HCT116 (cell line): ENCODE results near the gene CMC4. TPM values are rescaled to one million over a fixed set of nuclear protein-coding genes. Genes with fewer than 3 reads are reported as not detected.

Source experiments
- ATAC-seq: fragments of 200-7000 bp; cut with Tn5 transposase; 2 replicates; pipeline ENCODE4 v1.9.1; 2020; ENCODE audit warnings: mild to moderate bottlenecking, moderate library complexity
- BruUV-seq: library from RNA; stranded (reverse); fragments of 400-500 nt; replicated peaks from 2 replicates; lab custom pipeline; 2021; lab: Mats Ljungman, UMichigan
- CTCF ChIA-PET: fragments of 300-600 bp; sonication (Branson Sonifier 250); formaldehyde crosslinking; loops from one replicate; lab custom pipeline; 2021; ENCODE audit warnings: antibody characterized with exemption; lab: Charles Lee
- POLR2A ChIA-PET: fragments of 300-600, 350-600 bp; sonication (Branson Sonifier 250); formaldehyde crosslinking; loops from one replicate; lab custom pipeline; 2021; ENCODE audit warnings: antibody characterized with exemption; lab: Charles Lee
- RAD21 ChIA-PET, 2 experiments: fragments of 300-600 bp; sonication (Branson Sonifier 250); formaldehyde crosslinking; loops; one replicate each; lab custom pipeline; 2023; ENCODE audit warnings: low total read pairs in 2 of 2; ENCODE audit not compliant: uncharacterized antibody in 2 of 2, unreplicated experiment in 2 of 2, low non-redundant PET in 1 of 2; lab: Charles Lee
- DNase-seq: peaks from one replicate; pipeline ENCODE4 v3.0.0-alpha.2; 2010; ENCODE audit warnings: low read depth, low spot score
- H2AFZ ChIP-seq: fragments of 200-600 bp; shearing (Covaris generic), sonication (generic); 2 replicates; pipeline ENCODE4 v1.6.1; 2017; ENCODE audit warnings: low read depth, mixed run types, mixed read lengths, antibody characterized with exemption, low read length; ENCODE audit not compliant: poor library complexity, severe bottlenecking
- H3K27ac ChIP-seq: 2 replicates; pipeline ENCODE4 v1.5.1; 2012; ENCODE audit warnings: low read depth, low read length
- H3K27me3 ChIP-seq: fragments of 200-600 bp; sonication (generic); 2 replicates; pipeline ENCODE4 v1.6.1; 2016; ENCODE audit warnings: mixed run types, low read length, mixed read lengths; ENCODE audit not compliant: insufficient read depth
- H3K36me3 ChIP-seq, 2 experiments: fragments of 200-500 bp in 1 of 2; fragments of 200-600 bp in 1 of 2; sonication (Bioruptor generic) in 1 of 2; sonication (generic) in 1 of 2; 2 replicates each; pipeline versions ENCODE4 v1.5.1 to v1.6.1; 2014 to 2016; ENCODE audit warnings: low read length in 2 of 2, inconsistent platforms in 1 of 2, mixed read lengths in 1 of 2, mixed run types in 1 of 2; ENCODE audit not compliant: insufficient read depth in 2 of 2, control insufficient read depth in 1 of 2
- H3K4me1 ChIP-seq, 2 experiments: fragments of 200-600 bp in 1 of 2; sonication (generic) in 1 of 2; 2 replicates each; pipeline versions ENCODE4 v1.5.1 to v1.6.1; 2012 to 2017; ENCODE audit warnings: low read length in 2 of 2, inconsistent platforms in 1 of 2, mild to moderate bottlenecking in 1 of 2, mixed read lengths in 1 of 2, mixed run types in 1 of 2, moderate library complexity in 1 of 2; ENCODE audit not compliant: insufficient read depth in 2 of 2, control insufficient read depth in 1 of 2
- H3K4me2 ChIP-seq: fragments of 200-600 bp; sonication (generic); 2 replicates; pipeline ENCODE4 v1.6.1; 2017; ENCODE audit warnings: mixed run types, low read length, mixed read lengths
- H3K4me3 ChIP-seq, 2 experiments: fragments of 200-600 bp in 1 of 2; sonication (generic) in 1 of 2; replicated peaks in 1 of 2; 2 replicates each; pipeline ENCODE4 v1.5.1; 2011 to 2016; ENCODE audit warnings: low read length in 2 of 2, control low read depth in 1 of 2, low read depth in 1 of 2, mild to moderate bottlenecking in 1 of 2, mixed read lengths in 1 of 2, mixed run types in 1 of 2
- H3K79me2 ChIP-seq: fragments of 200-600 bp; sonication (generic); 2 replicates; pipeline ENCODE4 v1.6.1; 2017; ENCODE audit warnings: mild to moderate bottlenecking, mixed run types, low read length, moderate library complexity, mixed read lengths; ENCODE audit not compliant: insufficient read depth
- H3K9ac ChIP-seq: fragments of 200-600 bp; sonication (generic); 2 replicates; pipeline ENCODE4 v1.6.1; 2016; ENCODE audit warnings: low read length, mixed read lengths
- H3K9me2 ChIP-seq: fragments of 200-600 bp; sonication (generic), shearing (Covaris generic); 2 replicates; pipeline ENCODE4 v1.6.1; 2017; ENCODE audit warnings: mixed run types, mild to moderate bottlenecking, moderate library complexity; ENCODE audit not compliant: insufficient read depth
- H3K9me3 ChIP-seq, 2 experiments: fragments of 200-500 bp in 1 of 2; fragments of 200-600 bp in 1 of 2; sonication (Bioruptor generic) in 1 of 2; sonication (generic) in 1 of 2; 2 replicates each; pipeline ENCODE4 v1.6.1; 2014 to 2017; ENCODE audit warnings: low read length in 2 of 2, mixed read lengths in 2 of 2, inconsistent platforms in 1 of 2, low read depth in 1 of 2, mild to moderate bottlenecking in 1 of 2, mixed run types in 1 of 2, moderate library complexity in 1 of 2; ENCODE audit not compliant: control insufficient read depth in 1 of 2, insufficient read depth in 1 of 2
- H4K20me1 ChIP-seq: fragments of 200-600 bp; sonication (generic), shearing (Covaris generic); 2 replicates; pipeline ENCODE4 v1.6.1; 2017; ENCODE audit warnings: mixed run types, mild to moderate bottlenecking, moderate library complexity; ENCODE audit not compliant: insufficient read depth
- EZH2phosphoT487 ChIP-seq: fragments of 200-600 bp; IDR thresholded peaks from 2 replicates; pipeline ENCODE4 v1.6.1; 2018; ENCODE audit warnings: antibody characterized with exemption, borderline replicate concordance
- FOSL1 ChIP-seq: IDR thresholded peaks from 2 replicates; pipeline ENCODE4 v1.6.1; 2012; ENCODE audit warnings: low read depth
- POLR2A ChIP-seq: IDR thresholded peaks from 2 replicates; pipeline ENCODE4 v1.7.0; 2011; ENCODE audit warnings: borderline replicate concordance; ENCODE audit not compliant: insufficient read depth, insufficient read length; ENCODE audit errors: extremely low read depth
- POLR2AphosphoS5 ChIP-seq: IDR thresholded peaks from 2 replicates; pipeline ENCODE4 v1.6.1; 2011; ENCODE audit warnings: mild to moderate bottlenecking, low read depth, low read length, moderate library complexity
- SIN3A ChIP-seq: IDR thresholded peaks from 2 replicates; pipeline ENCODE4 v1.6.1; 2012; ENCODE audit warnings: low read depth
- TCF7L2 ChIP-seq: IDR thresholded peaks from 2 replicates; pipeline ENCODE4 v1.7.0; 2011; ENCODE audit warnings: borderline replicate concordance, inconsistent platforms; ENCODE audit not compliant: insufficient read depth, insufficient read length; ENCODE audit errors: extremely low read depth
- YY1 ChIP-seq: IDR thresholded peaks from 2 replicates; pipeline ENCODE4 v1.6.1; 2011; ENCODE audit warnings: low read length, low read depth, moderate library complexity, mild to moderate bottlenecking; ENCODE audit not compliant: insufficient replicate concordance; ENCODE audit errors: extremely low read depth
- ZFX ChIP-seq: fragments of 450-650 bp; IDR thresholded peaks from 2 replicates; pipeline ENCODE4 v1.6.1; 2017
- intact Hi-C: fragments of 100-400 bp; cut with micrococcal nuclease; formaldehyde crosslinking; loops from 2 replicates; pipeline ENCODE4 v1.10.0; 2022
- total RNA-seq: library from RNA; stranded (reverse); gene quantifications from one replicate; pipeline ENCODE4 v1.2.1, GENCODE V29; 2021; ENCODE audit not compliant: unreplicated experiment
- TF ChIP-seq, protein P1 (sequence below): IDR thresholded peaks from 2 replicates; pipeline ENCODE4 v1.6.1; 2012
- TF ChIP-seq, protein P2 (sequence below): IDR thresholded peaks from 2 replicates; pipeline ENCODE4 v1.6.1; 2012
- TF ChIP-seq, protein P3 (sequence below), 3 experiments: fragments of 200-600 bp in 1 of 3; sonication (generic) in 1 of 3; IDR thresholded peaks in 2 of 3; conservative IDR thresholded peaks in 1 of 3; 2 replicates each; pipeline ENCODE4 v1.5.1; 2012 to 2017; ENCODE audit warnings: low read depth in 2 of 3, low read length in 2 of 3, antibody characterized with exemption in 1 of 3, borderline replicate concordance in 1 of 3, control low read depth in 1 of 3, mild to moderate bottlenecking in 1 of 3, mixed read lengths in 1 of 3, mixed run types in 1 of 3, moderate library complexity in 1 of 3; ENCODE audit not compliant: insufficient read depth in 1 of 3
- TF ChIP-seq, protein P4 (sequence below): IDR thresholded peaks from 2 replicates; pipeline ENCODE4 v1.6.1; 2011; ENCODE audit warnings: mild to moderate bottlenecking, low read length, moderate library complexity; ENCODE audit not compliant: insufficient replicate concordance; ENCODE audit errors: extremely low read depth

The CMC4 gene
- total RNA-seq, 1 experiment from 2014 or later, result 5.3 TPM

DNA sequence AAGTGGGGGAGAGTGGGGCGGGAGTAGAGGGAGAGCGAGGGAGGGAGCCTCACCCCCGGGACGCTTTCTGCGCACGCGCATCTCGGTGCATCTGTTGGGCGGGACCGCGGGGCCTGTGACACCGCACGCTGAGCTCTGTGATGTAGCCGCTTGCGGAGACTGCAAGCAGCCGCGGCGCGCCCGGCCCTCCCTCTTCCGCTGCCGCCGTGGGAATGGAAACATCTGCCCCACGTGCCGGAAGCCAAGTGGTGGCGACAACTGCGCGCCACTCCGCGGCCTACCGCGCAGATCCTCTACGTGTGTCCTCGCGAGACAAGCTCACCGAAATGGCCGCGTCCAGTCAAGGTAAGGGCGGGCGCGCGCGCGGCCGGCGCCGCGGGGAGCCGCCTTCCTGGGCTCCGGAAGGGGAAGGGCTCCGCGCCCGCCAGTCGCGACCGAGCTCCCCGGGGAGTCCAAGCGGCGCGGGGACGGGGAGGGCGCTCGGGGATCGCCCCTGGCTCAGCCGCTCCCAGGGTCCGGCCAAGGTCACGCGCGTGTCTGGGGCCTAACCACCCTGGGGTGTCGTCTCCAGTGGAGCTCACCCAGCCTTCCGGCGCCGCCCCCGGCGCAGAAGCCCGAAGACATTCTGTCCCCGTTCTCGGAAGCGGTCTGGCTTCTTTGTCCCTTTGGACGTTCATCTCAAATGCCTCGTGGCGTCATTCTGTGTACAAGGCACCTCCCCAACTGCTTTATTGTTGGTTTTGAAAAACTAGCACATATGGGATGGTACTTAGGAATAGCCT, 44.0 kb downstream of the CMC4 start, which contains the start of gene FUNDC2:
FUNDC2 (plus strand) TSS at position 118 of the 782 bp plus-strand sequence; CDS start at position 213, 95 bp downstream.
- BruUV-seq, result no TSS peak
- Histone ChIP-seq H3K36me3 (no peaks in the 10 kb centered on the region), H4K20me1 (no peaks in the 10 kb centered on the region), H3K27me3 (no peaks in the 10 kb centered on the region), H2AFZ (no peak within 1 kb of the TSS), H3K4me3 (peak within 1 kb of the TSS; percentile 69 to 70), H3K9me3 (no peaks in the 10 kb centered on the region), H3K9me2 (no peaks in the 10 kb centered on the region), H3K4me2 (peak within 1 kb of the TSS; percentile 78), H3K4me1 (peaks cover 8 to 19% of the 10 kb centered on the region in 2 experiments), H3K9ac (peak within 1 kb of the TSS; percentile 80)
- DNase-seq, result peak; percentile 86
- CTCF ChIA-PET, result interaction anchor here (0.7 to 1.0 kb wide), 2 partner anchors 30 to 109 kb away, joined by 3 read pairs; no protein-coding TSS in a partner anchor
- POLR2A ChIA-PET, result interaction anchor here (1.0 to 1.4 kb wide), 2 partner anchors 10 to 36 kb away, joined by 3 to 6 read pairs; no protein-coding TSS in a partner anchor
- peak; percentile 88 for ATAC-seq
- TF ChIP-seq SIN3A, result peak; percentile 43
- TF ChIP-seq, protein P1, sequence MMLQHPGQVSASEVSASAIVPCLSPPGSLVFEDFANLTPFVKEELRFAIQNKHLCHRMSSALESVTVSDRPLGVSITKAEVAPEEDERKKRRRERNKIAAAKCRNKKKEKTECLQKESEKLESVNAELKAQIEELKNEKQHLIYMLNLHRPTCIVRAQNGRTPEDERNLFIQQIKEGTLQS, result no peak
- TF ChIP-seq TCF7L2, result peak; percentile 94
- TF ChIP-seq, protein P2, sequence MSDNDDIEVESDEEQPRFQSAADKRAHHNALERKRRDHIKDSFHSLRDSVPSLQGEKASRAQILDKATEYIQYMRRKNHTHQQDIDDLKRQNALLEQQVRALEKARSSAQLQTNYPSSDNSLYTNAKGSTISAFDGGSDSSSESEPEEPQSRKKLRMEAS, result peak; percentile 91
- no peak for TF ChIP-seq EZH2phosphoT487
- TF ChIP-seq, protein P3, sequence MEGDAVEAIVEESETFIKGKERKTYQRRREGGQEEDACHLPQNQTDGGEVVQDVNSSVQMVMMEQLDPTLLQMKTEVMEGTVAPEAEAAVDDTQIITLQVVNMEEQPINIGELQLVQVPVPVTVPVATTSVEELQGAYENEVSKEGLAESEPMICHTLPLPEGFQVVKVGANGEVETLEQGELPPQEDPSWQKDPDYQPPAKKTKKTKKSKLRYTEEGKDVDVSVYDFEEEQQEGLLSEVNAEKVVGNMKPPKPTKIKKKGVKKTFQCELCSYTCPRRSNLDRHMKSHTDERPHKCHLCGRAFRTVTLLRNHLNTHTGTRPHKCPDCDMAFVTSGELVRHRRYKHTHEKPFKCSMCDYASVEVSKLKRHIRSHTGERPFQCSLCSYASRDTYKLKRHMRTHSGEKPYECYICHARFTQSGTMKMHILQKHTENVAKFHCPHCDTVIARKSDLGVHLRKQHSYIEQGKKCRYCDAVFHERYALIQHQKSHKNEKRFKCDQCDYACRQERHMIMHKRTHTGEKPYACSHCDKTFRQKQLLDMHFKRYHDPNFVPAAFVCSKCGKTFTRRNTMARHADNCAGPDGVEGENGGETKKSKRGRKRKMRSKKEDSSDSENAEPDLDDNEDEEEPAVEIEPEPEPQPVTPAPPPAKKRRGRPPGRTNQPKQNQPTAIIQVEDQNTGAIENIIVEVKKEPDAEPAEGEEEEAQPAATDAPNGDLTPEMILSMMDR (IDR thresholded peaks at IDR 0.05 in 2 of 3, conservative IDR thresholded peaks at IDR 0.05 in 1 of 3; ENCODE audit: borderline replicate concordance in 1 of 3, insufficient read depth in 1 of 3, low read depth in 2 of 3, low read length in 2 of 3), result no peak
- TF ChIP-seq, protein P4, sequence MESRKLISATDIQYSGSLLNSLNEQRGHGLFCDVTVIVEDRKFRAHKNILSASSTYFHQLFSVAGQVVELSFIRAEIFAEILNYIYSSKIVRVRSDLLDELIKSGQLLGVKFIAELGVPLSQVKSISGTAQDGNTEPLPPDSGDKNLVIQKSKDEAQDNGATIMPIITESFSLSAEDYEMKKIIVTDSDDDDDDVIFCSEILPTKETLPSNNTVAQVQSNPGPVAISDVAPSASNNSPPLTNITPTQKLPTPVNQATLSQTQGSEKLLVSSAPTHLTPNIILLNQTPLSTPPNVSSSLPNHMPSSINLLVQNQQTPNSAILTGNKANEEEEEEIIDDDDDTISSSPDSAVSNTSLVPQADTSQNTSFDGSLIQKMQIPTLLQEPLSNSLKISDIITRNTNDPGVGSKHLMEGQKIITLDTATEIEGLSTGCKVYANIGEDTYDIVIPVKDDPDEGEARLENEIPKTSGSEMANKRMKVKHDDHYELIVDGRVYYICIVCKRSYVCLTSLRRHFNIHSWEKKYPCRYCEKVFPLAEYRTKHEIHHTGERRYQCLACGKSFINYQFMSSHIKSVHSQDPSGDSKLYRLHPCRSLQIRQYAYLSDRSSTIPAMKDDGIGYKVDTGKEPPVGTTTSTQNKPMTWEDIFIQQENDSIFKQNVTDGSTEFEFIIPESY, result peak; percentile 90
- TF ChIP-seq POLR2AphosphoS5, result peak; percentile 81
- TF ChIP-seq FOSL1, result no peak
- TF ChIP-seq ZFX, result peak; percentile 47; the same call in 1 of the 2 replicates
- TF ChIP-seq YY1, result peak; percentile 84
- TF ChIP-seq POLR2A, result peak; percentile 58
- TF ChIP-seq, all 23 proteins: peak for 8
- RAD21 ChIA-PET, result no interaction called here
- H3K27ac ChIP-seq, result peak within 1 kb of the TSS; percentile 95
- H3K79me2 ChIP-seq, result peaks cover 13% of the 10 kb centered on the region; the same call in 1 of the 2 replicates
- intact Hi-C loops, result loop anchor here (2.0 kb wide), 1 partner anchor 44 kb away; the partner anchor contains the start of genes BRCC3, CMC4 and MTCP1
